Sigmoid colon (tissue), 7 donors: ENCODE data around the gene AKAP10. TPM values are rescaled to one million over a fixed set of nuclear protein-coding genes. Genes with fewer than 3 reads are reported as not detected.

ENCODE experiments used
- DNase-seq: peaks from one replicate; pipeline ENCODE4 v3.0.0-alpha.2; 2019
- H3K27ac ChIP-seq, 4 donors: fragments of 200-600 bp; sonication (generic); one replicate each; pipeline ENCODE4 v1.5.1; 2016 to 2019; ENCODE audit warnings: mild to moderate bottlenecking in 1 of 4
- H3K27me3 ChIP-seq, 3 donors: fragments of 200-600 bp; sonication (generic); one replicate each; pipeline ENCODE4 v1.5.1; 2019; ENCODE audit warnings: mild to moderate bottlenecking in 1 of 3
- H3K36me3 ChIP-seq, 4 donors: fragments of 200-600 bp; sonication (generic); one replicate each; pipeline ENCODE4 v1.5.1; 2016 to 2019
- H3K4me1 ChIP-seq, 4 donors: fragments of 200-600 bp; sonication (generic); one replicate each; pipeline ENCODE4 v1.5.1; 2017 to 2019
- H3K4me3 ChIP-seq, 4 donors: fragments of 200-600 bp; sonication (generic); one replicate each; pipeline ENCODE4 v1.5.1; 2017 to 2019; ENCODE audit warnings: mild to moderate bottlenecking in 2 of 4, moderate library complexity in 1 of 4
- H3K9me3 ChIP-seq, 4 donors: fragments of 200-600 bp in 3 of 4; sonication (generic) in 3 of 4; one replicate each; pipeline versions ENCODE4 v1.5.1 to v1.6.1; 2013 to 2019
- EP300 ChIP-seq, 4 donors: sonication (generic); formaldehyde crosslinking; IDR thresholded peaks; one replicate each; pipeline ENCODE4 v1.6.1; 2017; ENCODE audit warnings: antibody characterized with exemption in 4 of 4
- POLR2A ChIP-seq, 2 donors: fragments of 450-650 bp; IDR thresholded peaks; one replicate each; pipeline ENCODE4 v1.6.1; 2016; ENCODE audit warnings: antibody characterized with exemption in 2 of 2, mild to moderate bottlenecking in 2 of 2, moderate library complexity in 2 of 2
- POLR2AphosphoS5 ChIP-seq, 4 donors: sonication (generic); formaldehyde crosslinking; IDR thresholded peaks; one replicate each; pipeline ENCODE4 v1.6.1; 2017; ENCODE audit warnings: antibody characterized with exemption in 4 of 4
- WGBS, 2 donors: extraction: QIAGEN DNeasy Blood & Tissue Kit; methylation state at CpG; one replicate each; pipeline ENCODE4 v1.1.7; 2013; 5-methylcytosine and 5-hydroxymethylcytosine counted together
- intact Hi-C: fragments of 100-400 bp; cut with DNase I; formaldehyde crosslinking; loops from one replicate; pipeline ENCODE4 v1.15.1; 2023
- polyA plus RNA-seq, 3 donors: library from polyadenylated mRNA; stranded (reverse); fragments of 200-250 nt; gene quantifications; one replicate each; pipeline ENCODE4 v1.2.3, GENCODE V29; 2013
- total RNA-seq, 4 donors: library from RNA; depleted of rRNA; stranded (reverse); fragments of >200 nt; gene quantifications; one replicate each; pipeline ENCODE4 v1.1.0, GENCODE V29; 2016
- TF ChIP-seq, protein P1 (sequence below), 4 experiments: fragments of 450-650 bp in 3 of 4; fragments of 200-600 bp in 1 of 4; IDR thresholded peaks; one replicate each; pipeline ENCODE4 v1.5.1; 2016 to 2019; ENCODE audit warnings: antibody characterized with exemption in 4 of 4, mild to moderate bottlenecking in 3 of 4, moderate library complexity in 2 of 4
- donor health status: healthy with polysubstance abuse.
- donor health status: Bipolar disorder and iron deficiency.
- donor health status: healthy.

Gene AKAP10
- total and polyA plus RNA-seq, 7 donors = 9.5 to 37.5 (median 24.0) TPM

DNA sequence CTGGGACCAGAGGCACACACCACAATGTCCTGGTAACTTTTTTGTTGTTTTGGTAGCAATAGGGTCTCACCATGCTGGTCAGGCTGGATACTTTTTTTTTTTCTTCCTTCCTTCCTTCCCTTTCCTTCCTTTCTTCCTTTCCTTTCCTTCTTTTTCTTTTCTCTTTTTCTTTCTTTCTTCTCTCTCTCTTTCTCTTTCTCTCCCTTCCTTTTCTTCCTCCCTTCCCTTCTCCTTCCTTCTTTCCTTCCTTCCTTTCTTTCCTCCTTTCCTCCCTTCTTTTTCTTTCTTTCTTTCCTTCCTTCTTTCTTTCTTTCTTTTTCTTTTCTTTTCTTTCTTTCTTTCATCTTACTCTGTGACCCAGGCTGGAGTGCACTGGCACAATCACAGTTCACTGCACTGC lies 91.5 kb downstream of the AKAP10 start:
- Histone ChIP-seq H3K27ac (no peak overlapping the region), H3K9me3 (no peaks in the 10 kb centered on the region), H3K4me1 (no peaks in the 10 kb centered on the region), H3K4me3 (no peak overlapping the region), H3K27me3 (no peaks in the 10 kb centered on the region), H3K36me3 (no peaks in the 10 kb centered on the region)
- TF ChIP-seq POLR2A (IDR thresholded peaks at IDR 0.05) (no peak), POLR2AphosphoS5 (IDR thresholded peaks at IDR 0.05) (no peak), EP300 (IDR thresholded peaks at IDR 0.05) (no peak)
- TF ChIP-seq, protein P1, sequence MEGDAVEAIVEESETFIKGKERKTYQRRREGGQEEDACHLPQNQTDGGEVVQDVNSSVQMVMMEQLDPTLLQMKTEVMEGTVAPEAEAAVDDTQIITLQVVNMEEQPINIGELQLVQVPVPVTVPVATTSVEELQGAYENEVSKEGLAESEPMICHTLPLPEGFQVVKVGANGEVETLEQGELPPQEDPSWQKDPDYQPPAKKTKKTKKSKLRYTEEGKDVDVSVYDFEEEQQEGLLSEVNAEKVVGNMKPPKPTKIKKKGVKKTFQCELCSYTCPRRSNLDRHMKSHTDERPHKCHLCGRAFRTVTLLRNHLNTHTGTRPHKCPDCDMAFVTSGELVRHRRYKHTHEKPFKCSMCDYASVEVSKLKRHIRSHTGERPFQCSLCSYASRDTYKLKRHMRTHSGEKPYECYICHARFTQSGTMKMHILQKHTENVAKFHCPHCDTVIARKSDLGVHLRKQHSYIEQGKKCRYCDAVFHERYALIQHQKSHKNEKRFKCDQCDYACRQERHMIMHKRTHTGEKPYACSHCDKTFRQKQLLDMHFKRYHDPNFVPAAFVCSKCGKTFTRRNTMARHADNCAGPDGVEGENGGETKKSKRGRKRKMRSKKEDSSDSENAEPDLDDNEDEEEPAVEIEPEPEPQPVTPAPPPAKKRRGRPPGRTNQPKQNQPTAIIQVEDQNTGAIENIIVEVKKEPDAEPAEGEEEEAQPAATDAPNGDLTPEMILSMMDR (IDR thresholded peaks at IDR 0.05) = no peak
- intact Hi-C loops = no loop called here
- no peak for DNase-seq

DNA sequence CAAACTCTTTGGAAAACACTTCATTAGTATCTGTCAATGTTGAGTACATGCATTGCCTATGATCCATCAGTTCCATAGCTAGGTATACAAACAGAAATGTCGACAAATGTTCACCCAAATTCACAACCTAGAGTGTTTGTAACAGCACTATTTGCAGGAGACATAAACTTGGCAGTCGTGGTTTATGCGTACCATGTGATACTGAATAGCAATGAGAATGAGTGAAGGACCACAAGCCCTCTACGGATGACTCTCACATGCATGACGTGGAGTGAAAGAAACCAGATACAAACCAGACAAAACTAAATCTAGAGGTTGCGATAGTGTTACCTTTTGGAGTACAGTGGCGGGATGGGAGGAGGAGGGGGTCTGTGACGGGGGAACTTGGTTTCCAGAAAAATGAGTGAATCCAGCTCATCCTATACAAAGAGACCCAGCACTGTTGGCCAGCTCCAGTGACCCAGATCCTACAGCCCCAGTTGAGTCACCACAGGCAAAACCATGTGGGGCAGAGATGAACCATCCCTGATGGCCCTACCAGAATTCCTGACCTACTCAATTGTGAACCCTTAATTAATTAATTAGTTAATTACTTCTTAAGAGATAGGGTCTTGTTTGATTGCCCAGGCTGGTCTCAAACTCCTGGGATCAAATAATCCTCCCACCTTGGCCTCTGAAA lies 94.0 kb downstream of the AKAP10 start:
- no peak overlapping the region for H3K27ac ChIP-seq
- no peak overlapping the region for H3K4me3 ChIP-seq
- DNase-seq = no peak
- 79 to 88% methylated on average over 8 of the region's 8 CpGs for WGBS, 2 donors
- no peaks in the 10 kb centered on the region for H3K4me1 ChIP-seq
- intact Hi-C loops = no loop called here
- H3K27me3 ChIP-seq = no peaks in the 10 kb centered on the region
- no peak for TF ChIP-seq EP300 (IDR thresholded peaks at IDR 0.05)
- TF ChIP-seq POLR2AphosphoS5 (IDR thresholded peaks at IDR 0.05) = peak in 1 of 4 donors; percentile 29
- TF ChIP-seq POLR2A (IDR thresholded peaks at IDR 0.05) = no peak
- TF ChIP-seq, protein P1 (IDR thresholded peaks at IDR 0.05) = no peak
- no peaks in the 10 kb centered on the region for H3K36me3 ChIP-seq
- H3K9me3 ChIP-seq = no peaks in the 10 kb centered on the region

GRCh38 chr17:19880393-19880792 lies 97.2 kb downstream of the AKAP10 start:
- Histone ChIP-seq H3K36me3 (no peaks in the 10 kb centered on the region), H3K27me3 (no peaks in the 10 kb centered on the region), H3K4me3 (no peak overlapping the region), H3K4me1 (no peaks in the 10 kb centered on the region), H3K27ac (no peak overlapping the region), H3K9me3 (no peaks in the 10 kb centered on the region)
- DNase-seq = no peak
- TF ChIP-seq POLR2AphosphoS5 (IDR thresholded peaks at IDR 0.05) (no peak), EP300 (IDR thresholded peaks at IDR 0.05) (no peak), POLR2A (IDR thresholded peaks at IDR 0.05) (no peak)
- TF ChIP-seq, protein P1 (IDR thresholded peaks at IDR 0.05) = no peak
- intact Hi-C loops = no loop called here
- 89 to 91% methylated on average over 4 of the region's 4 CpGs for WGBS, 2 donors

DNA sequence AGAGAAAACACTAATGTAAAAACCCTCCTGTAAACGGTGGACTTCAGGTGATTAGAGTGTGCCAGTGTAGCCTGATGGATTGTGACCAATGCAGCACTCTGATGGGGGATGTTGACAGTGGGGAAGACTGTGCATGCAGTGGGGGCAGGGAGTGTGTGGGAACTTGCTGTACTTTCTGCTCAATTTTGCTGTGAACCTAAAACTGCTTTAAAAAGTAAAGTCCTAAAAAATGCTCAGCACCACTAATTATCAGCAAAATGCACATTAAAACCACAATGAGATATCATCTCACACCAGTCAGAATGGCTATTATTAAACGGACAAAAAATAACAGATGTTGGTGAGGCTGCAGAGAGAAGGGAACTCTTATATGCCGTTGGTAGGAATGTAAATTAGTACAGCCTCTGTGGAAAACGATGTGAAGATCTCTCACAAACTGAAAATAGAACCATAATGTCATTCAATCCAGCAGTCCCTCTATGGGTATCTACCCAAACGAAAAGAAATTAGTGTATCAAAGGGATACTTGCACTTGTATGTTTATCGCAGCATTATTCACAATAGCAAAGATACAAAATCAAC lies 100.2 kb downstream of the AKAP10 start:
- Histone ChIP-seq H3K27me3 (no peaks in the 10 kb centered on the region), H3K4me1 (no peaks in the 10 kb centered on the region), H3K9me3 (no peaks in the 10 kb centered on the region), H3K4me3 (no peak overlapping the region), H3K27ac (no peak overlapping the region), H3K36me3 (no peaks in the 10 kb centered on the region)
- TF ChIP-seq EP300 (IDR thresholded peaks at IDR 0.05) = no peak
- intact Hi-C loops = no loop called here
- DNase-seq = no peak
- WGBS, 2 donors = 51 to 57% methylated on average over 6 of the region's 6 CpGs

DNA sequence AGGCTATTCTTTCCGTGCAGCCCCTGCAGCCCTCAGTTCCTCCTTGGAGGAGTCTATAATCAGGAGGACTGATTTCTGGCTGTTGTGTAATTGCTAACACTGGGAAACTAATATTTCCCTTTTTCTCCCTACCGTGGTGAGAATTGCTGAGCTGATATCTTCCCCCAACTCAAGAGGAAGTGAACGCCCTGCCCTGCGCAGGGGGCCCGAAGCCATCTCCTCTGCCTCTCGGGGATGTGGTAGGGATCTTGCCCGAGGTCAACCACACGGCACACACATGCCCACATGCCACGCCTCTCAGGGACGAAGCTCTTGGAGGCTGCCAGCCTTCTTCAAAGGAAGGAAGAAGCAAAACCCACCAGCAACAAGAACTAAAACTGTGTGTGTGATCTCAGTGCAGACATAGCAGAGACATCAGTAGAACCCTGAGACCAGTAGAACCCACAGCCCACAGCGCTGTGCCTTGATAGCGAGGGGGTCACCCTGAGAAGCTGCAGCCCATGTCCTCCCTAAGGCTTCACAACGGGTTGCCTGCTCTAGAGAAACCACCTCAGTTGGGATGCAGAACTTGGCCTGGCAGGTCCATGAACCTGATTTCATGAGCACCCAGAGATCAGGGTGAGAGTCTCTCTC lies 101.0 kb downstream of the AKAP10 start:
- H3K9me3 ChIP-seq = no peaks in the 10 kb centered on the region
- intact Hi-C loops = no loop called here
- no peak overlapping the region for H3K4me3 ChIP-seq
- H3K27me3 ChIP-seq = no peaks in the 10 kb centered on the region
- H3K36me3 ChIP-seq = no peaks in the 10 kb centered on the region
- peak; percentile 80 for DNase-seq
- H3K4me1 ChIP-seq = no peaks in the 10 kb centered on the region
- WGBS, 2 donors = 52 to 76% methylated on average over 13 of the region's 13 CpGs
- no peak overlapping the region for H3K27ac ChIP-seq
- TF ChIP-seq POLR2A (IDR thresholded peaks at IDR 0.05) (no peak), EP300 (IDR thresholded peaks at IDR 0.05) (no peak), POLR2AphosphoS5 (IDR thresholded peaks at IDR 0.05) (no peak)
- TF ChIP-seq, protein P1 (IDR thresholded peaks at IDR 0.05) = no peak
